Measurements from ENCODE around the gene CD1B. TPM values are rescaled to one million over a fixed set of nuclear protein-coding genes. Genes with fewer than 3 reads are reported as not detected.

The CD1B gene
- total and polyA plus RNA-seq, 8 donors = 0.12 to 0.41 TPM; not detected in 6

DNA sequence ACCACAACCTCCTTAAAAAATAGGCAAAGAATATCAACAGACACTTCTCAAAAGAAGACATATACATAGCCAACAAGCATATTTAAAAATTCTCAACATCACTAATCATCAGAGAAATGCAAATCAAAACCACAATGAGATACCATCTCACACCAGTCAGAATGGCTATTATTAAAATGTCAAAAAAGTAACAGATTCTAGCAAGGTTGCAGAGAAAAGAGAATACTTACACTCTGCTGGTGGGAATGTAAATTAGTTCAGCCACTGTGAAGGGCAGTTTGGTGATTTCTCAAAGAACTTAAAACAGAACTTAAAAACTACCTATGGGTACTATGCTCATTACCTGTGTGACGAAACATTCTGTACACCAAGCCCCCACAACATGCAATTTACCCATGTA is 20.7 kb downstream of the CD1B start:
- Histone ChIP-seq H3K4me3 (no peak overlapping the region), H3K36me3 (no peaks in the 10 kb centered on the region), H3K27ac (no peak overlapping the region), H3K27me3 (no peaks in the 10 kb centered on the region), H3K9me3 (peaks cover 0 to 22% of the 10 kb centered on the region in 2 donors), H3K4me1 (no peaks in the 10 kb centered on the region)
- DNase-seq (no peak), ATAC-seq (no peak)
- TF ChIP-seq, protein P1, sequence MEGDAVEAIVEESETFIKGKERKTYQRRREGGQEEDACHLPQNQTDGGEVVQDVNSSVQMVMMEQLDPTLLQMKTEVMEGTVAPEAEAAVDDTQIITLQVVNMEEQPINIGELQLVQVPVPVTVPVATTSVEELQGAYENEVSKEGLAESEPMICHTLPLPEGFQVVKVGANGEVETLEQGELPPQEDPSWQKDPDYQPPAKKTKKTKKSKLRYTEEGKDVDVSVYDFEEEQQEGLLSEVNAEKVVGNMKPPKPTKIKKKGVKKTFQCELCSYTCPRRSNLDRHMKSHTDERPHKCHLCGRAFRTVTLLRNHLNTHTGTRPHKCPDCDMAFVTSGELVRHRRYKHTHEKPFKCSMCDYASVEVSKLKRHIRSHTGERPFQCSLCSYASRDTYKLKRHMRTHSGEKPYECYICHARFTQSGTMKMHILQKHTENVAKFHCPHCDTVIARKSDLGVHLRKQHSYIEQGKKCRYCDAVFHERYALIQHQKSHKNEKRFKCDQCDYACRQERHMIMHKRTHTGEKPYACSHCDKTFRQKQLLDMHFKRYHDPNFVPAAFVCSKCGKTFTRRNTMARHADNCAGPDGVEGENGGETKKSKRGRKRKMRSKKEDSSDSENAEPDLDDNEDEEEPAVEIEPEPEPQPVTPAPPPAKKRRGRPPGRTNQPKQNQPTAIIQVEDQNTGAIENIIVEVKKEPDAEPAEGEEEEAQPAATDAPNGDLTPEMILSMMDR (IDR thresholded peaks at IDR 0.05) = no peak
- intact Hi-C loops (cut with DNase I) = no loop called here

DNA sequence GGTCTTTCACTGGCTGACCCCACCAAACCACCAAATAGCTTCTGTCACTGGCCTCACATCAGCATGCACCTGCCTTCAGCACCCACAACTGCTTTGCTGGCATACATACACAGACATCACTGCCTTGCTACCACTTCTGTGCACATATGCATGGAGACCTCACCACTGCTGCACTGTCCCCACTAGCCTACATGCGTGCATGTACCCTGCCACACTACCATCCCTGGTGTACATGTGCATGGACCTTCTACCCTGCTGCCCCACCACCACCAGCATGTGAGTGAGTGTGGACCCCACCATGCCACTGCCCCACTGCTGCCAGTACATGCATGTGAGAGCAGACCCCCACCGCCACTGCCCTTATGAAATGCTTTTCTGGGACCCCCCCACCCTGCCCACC is 35.5 kb downstream of the CD1B start:
- H3K27me3 ChIP-seq = no peaks in the 10 kb centered on the region
- intact Hi-C loops (cut with DNase I) = no loop called here
- ATAC-seq (no peak), DNase-seq (no peak)
- H3K27ac ChIP-seq = no peak overlapping the region
- TF ChIP-seq, protein P1 (IDR thresholded peaks at IDR 0.05) = no peak
- H3K4me3 ChIP-seq = no peak overlapping the region
- peaks cover 0 to 7% of the 10 kb centered on the region in 2 donors for H3K9me3 ChIP-seq
- peaks cover 0 to under 1% of the 10 kb centered on the region in 2 donors for H3K4me1 ChIP-seq
- no peaks in the 10 kb centered on the region for H3K36me3 ChIP-seq

DNA sequence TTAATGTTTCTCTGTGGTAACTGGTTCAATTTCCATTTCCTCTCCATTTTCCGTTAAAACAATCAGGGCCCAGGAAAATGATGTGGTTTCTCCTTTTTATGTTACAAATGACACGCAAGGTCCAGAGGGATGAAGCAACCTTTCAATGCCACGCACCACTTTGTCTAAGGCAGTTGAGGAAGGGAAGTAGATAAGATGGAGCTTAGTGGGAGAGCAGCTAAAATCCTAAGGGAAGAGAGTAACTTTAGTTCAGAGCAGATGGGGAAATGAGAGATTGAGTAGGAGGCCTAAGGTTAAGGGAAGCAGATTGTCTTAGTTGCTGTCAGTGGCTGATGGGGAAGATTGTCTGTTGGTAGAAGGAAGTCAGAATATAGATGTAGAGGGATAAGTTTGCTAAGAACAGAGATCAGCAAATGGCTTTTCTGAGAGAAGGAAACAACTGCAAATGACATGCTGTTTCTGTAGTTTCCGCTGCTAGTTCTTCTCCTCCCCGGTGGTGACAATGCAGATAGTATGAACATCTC is 40.9 kb downstream of the CD1B start:
- DNase-seq (no peak), ATAC-seq (peak; percentile 15)
- TF ChIP-seq, protein P1 (IDR thresholded peaks at IDR 0.05) = no peak
- Histone ChIP-seq H3K4me1 (peaks cover 0 to 33% of the 10 kb centered on the region in 2 donors), H3K9me3 (no peaks in the 10 kb centered on the region), H3K36me3 (no peaks in the 10 kb centered on the region), H3K27me3 (no peaks in the 10 kb centered on the region), H3K27ac (no peak overlapping the region), H3K4me3 (no peak overlapping the region)
- intact Hi-C loops (cut with DNase I) = no loop called here

DNA sequence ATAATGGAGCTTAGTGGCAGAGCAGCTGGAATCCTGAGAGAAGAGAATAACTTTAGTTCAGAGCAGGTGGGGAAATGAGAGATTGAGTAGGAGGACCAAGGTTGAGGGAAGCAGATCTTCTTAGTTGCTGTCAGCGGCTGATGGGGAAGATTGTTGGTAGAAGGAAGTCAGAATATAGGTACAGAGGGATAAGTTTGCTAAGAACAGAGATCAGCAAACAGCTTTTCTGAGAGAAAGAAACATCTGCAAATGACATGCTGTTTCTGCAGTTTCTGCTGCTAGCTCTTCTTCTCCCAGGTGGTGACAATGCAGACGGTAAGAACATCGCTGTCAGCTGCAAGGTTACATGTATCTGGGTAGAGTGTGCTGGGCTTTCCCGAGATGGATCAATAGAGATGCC is 41.5 kb downstream of the CD1B start, which contains the start of gene CD1C:
Gene CD1C (plus strand): TSS at position 113 of the 400 bp plus-strand sequence. CDS start 142 bp downstream, at position 255.
- no peaks in the 10 kb centered on the region for H3K36me3 ChIP-seq
- H3K27ac ChIP-seq = no peak within 1 kb of the TSS
- ATAC-seq (no peak), DNase-seq (no peak)
- intact Hi-C loops (cut with DNase I) = no loop called here
- H3K27me3 ChIP-seq = no peaks in the 10 kb centered on the region
- H3K4me3 ChIP-seq = no peak within 1 kb of the TSS
- H3K4me1 ChIP-seq = peaks cover 0 to 38% of the 10 kb centered on the region in 2 donors
- no peaks in the 10 kb centered on the region for H3K9me3 ChIP-seq
- TF ChIP-seq, protein P1 (IDR thresholded peaks at IDR 0.05) = no peak

DNA sequence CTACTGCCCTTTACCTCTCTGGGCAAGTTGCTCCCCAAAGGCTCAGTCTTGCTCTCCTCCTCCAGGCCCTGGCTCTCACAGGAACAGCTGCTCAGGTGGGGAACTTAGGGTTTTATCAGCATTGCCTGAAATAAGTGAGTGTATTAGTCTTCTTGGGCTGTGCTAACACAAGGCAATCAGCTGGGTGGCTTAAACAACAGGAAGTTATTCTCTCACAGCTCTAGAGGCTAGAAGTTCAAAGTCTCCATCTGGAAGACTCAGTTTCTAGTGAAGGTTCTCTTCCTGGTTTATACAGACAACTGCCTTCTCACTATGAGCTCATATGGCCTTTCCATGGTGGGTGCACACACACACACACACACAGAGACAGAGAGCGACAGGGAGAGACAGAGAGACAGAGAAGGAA is 44.4 kb downstream of the CD1B start:
- DNase-seq = no peak
- H3K27me3 ChIP-seq = no peaks in the 10 kb centered on the region
- TF ChIP-seq, protein P1 (IDR thresholded peaks at IDR 0.05) = no peak
- intact Hi-C loops (cut with DNase I) = no loop called here
- H3K36me3 ChIP-seq = no peaks in the 10 kb centered on the region
- H3K9me3 ChIP-seq = no peaks in the 10 kb centered on the region
- H3K4me1 ChIP-seq = peaks cover 0 to 49% of the 10 kb centered on the region in 2 donors
- H3K4me3 ChIP-seq = no peak overlapping the region
- ATAC-seq = no peak
- H3K27ac ChIP-seq = peak overlapping the region in 1 of 2 donors; percentile 69

Measured in left lung (tissue), 10 donors.